Liver (tissue), 3 donors: ENCODE measurements around the gene CCDC68.

Source experiments
- EGR1 ChIP-seq, 2 donors: IDR thresholded peaks; 2 replicates each; pipeline ENCODE4 v1.6.1; 2016 to 2018; ENCODE audit warnings: antibody characterized with exemption in 2 of 2, low read depth in 2 of 2
- GABPA ChIP-seq, 2 donors: IDR thresholded peaks in 1 of 2; conservative IDR thresholded peaks in 1 of 2; 2 replicates each; pipeline ENCODE4 v1.6.1; 2016; ENCODE audit warnings: antibody characterized with exemption in 2 of 2, mild to moderate bottlenecking in 1 of 2, moderate library complexity in 1 of 2
- HNF4A ChIP-seq, 2 donors: conservative IDR thresholded peaks; 2 replicates each; pipeline ENCODE4 v1.6.1; 2016; ENCODE audit warnings: antibody characterized with exemption in 2 of 2, mild to moderate bottlenecking in 2 of 2
- JUND ChIP-seq, 2 donors: IDR thresholded peaks; 2 replicates each; pipeline ENCODE4 v1.6.1; 2016; ENCODE audit warnings: antibody characterized with exemption in 2 of 2
- RAD21 ChIP-seq, 2 donors: IDR thresholded peaks; 2 replicates each; pipeline ENCODE4 v1.6.1; 2016; ENCODE audit warnings: antibody characterized with exemption in 2 of 2, mild to moderate bottlenecking in 2 of 2
- SP1 ChIP-seq: IDR thresholded peaks from 2 replicates; pipeline ENCODE4 v1.6.1; 2018; ENCODE audit warnings: antibody characterized with exemption, mild to moderate bottlenecking
- TAF1 ChIP-seq: conservative IDR thresholded peaks from 2 replicates; pipeline ENCODE4 v1.6.1; 2016; ENCODE audit warnings: antibody characterized with exemption, mild to moderate bottlenecking
- YY1 ChIP-seq: IDR thresholded peaks from 2 replicates; pipeline ENCODE4 v1.6.1; 2016; ENCODE audit warnings: antibody characterized with exemption, mild to moderate bottlenecking
- TF ChIP-seq, protein P1 (sequence below): IDR thresholded peaks from 2 replicates; pipeline ENCODE4 v1.6.1; 2016; ENCODE audit warnings: antibody characterized with exemption, mild to moderate bottlenecking
- TF ChIP-seq, protein P2 (sequence below): fragments of 150-350 bp; IDR thresholded peaks from 2 replicates; pipeline ENCODE4 v1.5.1; 2017; ENCODE audit warnings: improper control_type of control experiment, low read depth, low read length; ENCODE audit not compliant: missing input control
- TF ChIP-seq, protein P3 (sequence below): IDR thresholded peaks from 2 replicates; pipeline ENCODE4 v1.6.1; 2016; ENCODE audit warnings: antibody characterized with exemption
- TF ChIP-seq, protein P4 (sequence below): IDR thresholded peaks from 2 replicates; pipeline ENCODE4 v1.6.1; 2016; ENCODE audit warnings: antibody characterized with exemption
- donor health status: healthy.
- donor health status: healthy.

DNA sequence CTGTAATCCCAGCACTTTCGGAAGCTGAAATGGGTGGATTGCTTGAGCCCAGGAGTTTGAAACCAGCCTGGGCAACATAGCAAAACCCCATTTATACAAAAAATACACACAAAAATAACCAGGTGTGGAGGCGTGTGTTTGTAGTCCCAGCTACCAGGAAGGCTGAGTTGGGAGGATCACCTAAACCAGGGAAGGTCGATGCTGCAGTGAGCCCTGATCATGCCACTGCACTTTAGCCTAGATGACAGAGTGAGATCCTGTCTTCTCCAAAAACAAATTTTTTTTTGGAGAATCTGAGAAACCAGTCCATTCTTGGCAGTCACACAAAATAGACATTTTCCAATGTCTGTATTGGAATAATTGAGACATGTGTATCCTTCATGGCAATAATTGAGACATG lies 84.2 kb downstream of the CCDC68 start:
- TF ChIP-seq, protein P1, sequence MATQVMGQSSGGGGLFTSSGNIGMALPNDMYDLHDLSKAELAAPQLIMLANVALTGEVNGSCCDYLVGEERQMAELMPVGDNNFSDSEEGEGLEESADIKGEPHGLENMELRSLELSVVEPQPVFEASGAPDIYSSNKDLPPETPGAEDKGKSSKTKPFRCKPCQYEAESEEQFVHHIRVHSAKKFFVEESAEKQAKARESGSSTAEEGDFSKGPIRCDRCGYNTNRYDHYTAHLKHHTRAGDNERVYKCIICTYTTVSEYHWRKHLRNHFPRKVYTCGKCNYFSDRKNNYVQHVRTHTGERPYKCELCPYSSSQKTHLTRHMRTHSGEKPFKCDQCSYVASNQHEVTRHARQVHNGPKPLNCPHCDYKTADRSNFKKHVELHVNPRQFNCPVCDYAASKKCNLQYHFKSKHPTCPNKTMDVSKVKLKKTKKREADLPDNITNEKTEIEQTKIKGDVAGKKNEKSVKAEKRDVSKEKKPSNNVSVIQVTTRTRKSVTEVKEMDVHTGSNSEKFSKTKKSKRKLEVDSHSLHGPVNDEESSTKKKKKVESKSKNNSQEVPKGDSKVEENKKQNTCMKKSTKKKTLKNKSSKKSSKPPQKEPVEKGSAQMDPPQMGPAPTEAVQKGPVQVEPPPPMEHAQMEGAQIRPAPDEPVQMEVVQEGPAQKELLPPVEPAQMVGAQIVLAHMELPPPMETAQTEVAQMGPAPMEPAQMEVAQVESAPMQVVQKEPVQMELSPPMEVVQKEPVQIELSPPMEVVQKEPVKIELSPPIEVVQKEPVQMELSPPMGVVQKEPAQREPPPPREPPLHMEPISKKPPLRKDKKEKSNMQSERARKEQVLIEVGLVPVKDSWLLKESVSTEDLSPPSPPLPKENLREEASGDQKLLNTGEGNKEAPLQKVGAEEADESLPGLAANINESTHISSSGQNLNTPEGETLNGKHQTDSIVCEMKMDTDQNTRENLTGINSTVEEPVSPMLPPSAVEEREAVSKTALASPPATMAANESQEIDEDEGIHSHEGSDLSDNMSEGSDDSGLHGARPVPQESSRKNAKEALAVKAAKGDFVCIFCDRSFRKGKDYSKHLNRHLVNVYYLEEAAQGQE: no peak
- TF ChIP-seq, protein P2, sequence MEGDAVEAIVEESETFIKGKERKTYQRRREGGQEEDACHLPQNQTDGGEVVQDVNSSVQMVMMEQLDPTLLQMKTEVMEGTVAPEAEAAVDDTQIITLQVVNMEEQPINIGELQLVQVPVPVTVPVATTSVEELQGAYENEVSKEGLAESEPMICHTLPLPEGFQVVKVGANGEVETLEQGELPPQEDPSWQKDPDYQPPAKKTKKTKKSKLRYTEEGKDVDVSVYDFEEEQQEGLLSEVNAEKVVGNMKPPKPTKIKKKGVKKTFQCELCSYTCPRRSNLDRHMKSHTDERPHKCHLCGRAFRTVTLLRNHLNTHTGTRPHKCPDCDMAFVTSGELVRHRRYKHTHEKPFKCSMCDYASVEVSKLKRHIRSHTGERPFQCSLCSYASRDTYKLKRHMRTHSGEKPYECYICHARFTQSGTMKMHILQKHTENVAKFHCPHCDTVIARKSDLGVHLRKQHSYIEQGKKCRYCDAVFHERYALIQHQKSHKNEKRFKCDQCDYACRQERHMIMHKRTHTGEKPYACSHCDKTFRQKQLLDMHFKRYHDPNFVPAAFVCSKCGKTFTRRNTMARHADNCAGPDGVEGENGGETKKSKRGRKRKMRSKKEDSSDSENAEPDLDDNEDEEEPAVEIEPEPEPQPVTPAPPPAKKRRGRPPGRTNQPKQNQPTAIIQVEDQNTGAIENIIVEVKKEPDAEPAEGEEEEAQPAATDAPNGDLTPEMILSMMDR: no peak
- TF ChIP-seq JUND (IDR thresholded peaks at IDR 0.05) (no peak), YY1 (no peak), SP1 (peak; percentile 27), TAF1 (no peak), HNF4A (conservative IDR thresholded peaks at IDR 0.05) (peak; percentile 24 to 48), GABPA (IDR thresholded peaks at IDR 0.05 in 1 of 2, conservative IDR thresholded peaks at IDR 0.05 in 1 of 2) (no peak), RAD21 (IDR thresholded peaks at IDR 0.05) (no peak), EGR1 (IDR thresholded peaks at IDR 0.05; ENCODE audit: low read depth in 2 of 2) (no peak)
- TF ChIP-seq, protein P3, sequence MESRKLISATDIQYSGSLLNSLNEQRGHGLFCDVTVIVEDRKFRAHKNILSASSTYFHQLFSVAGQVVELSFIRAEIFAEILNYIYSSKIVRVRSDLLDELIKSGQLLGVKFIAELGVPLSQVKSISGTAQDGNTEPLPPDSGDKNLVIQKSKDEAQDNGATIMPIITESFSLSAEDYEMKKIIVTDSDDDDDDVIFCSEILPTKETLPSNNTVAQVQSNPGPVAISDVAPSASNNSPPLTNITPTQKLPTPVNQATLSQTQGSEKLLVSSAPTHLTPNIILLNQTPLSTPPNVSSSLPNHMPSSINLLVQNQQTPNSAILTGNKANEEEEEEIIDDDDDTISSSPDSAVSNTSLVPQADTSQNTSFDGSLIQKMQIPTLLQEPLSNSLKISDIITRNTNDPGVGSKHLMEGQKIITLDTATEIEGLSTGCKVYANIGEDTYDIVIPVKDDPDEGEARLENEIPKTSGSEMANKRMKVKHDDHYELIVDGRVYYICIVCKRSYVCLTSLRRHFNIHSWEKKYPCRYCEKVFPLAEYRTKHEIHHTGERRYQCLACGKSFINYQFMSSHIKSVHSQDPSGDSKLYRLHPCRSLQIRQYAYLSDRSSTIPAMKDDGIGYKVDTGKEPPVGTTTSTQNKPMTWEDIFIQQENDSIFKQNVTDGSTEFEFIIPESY: no peak
- TF ChIP-seq, protein P4, sequence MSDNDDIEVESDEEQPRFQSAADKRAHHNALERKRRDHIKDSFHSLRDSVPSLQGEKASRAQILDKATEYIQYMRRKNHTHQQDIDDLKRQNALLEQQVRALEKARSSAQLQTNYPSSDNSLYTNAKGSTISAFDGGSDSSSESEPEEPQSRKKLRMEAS: no peak
